HL-60/S4 (cell line): ENCODE results near the gene TRIM65.
"Not testable (repeated sequence)": the region's sequence is repeated elsewhere in the genome, so short reads cannot be mapped to it uniquely, and the experiment has no call there.

Experiments
- in situ Hi-C: fragments of 300-500 bp; cut with MboI; formaldehyde crosslinking; loops from 2 replicates; pipeline ENCODE4 v1.14.3; 2022; ENCODE audit warnings: low sequenced_read_pairs

TRIM65 gene

DNA sequence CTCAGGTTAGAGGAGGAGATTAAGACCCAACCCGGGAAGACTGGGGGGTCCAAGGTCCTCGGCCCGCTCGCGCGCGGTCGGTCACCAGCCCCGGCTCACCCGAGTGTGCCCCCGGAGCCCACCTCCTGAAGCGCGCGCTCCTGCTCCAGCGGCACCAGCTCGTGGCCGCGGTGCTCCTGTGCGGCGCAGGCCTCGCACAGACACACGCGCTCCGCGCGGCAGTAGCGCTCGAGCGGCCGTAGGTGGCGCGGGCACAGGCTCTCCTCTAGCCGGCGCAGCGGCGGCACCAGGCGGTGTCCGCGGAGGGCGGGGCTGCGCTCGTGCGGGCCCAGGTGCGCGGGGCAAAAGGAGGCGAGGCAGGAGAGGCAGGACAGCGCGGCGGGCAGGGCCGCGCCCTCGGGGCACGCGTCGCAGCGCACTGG is 19.0 kb downstream of the TRIM65 start:
- in situ Hi-C loops = no loop called here

DNA sequence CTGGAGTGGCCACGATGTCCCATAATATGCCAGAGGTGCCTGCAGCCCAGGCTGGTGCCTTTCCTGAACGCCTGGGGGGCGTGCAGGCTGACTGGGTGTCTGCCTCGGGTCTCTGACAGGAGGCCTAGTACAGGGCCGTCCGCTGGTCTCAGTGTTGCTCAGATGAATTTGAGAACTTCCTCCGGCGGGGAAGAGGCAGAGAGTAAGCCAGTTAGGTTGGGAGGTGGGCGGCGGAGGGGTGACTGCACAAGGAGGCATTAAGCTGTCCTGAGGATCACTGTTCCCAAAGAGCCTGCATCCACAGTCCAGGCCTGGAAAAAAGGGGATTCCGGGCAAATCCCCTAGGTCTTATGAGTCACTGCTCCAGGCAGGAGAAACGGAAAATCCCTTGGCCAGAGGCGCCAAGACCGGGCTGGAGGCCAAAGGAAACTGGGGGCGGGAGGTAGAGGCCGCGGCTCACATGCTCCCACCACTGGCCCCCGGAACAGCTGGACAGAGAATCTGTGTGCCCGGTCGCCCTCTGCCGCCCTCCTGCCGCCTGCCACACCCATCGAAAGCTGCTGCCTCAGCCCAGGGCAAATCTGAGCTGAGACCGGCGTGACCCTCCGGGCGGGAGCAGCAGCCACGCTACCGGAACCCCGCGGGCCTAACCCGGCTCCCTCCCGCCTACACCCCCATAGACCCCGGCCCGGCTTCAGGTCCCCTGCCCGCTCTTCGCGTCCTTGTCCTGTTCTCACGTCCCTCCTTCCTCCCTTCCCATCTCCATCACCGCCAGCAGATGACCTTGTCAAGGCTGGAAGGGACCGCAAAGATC is 19.6 kb downstream of the TRIM65 start:
- in situ Hi-C loops = no loop called here

DNA sequence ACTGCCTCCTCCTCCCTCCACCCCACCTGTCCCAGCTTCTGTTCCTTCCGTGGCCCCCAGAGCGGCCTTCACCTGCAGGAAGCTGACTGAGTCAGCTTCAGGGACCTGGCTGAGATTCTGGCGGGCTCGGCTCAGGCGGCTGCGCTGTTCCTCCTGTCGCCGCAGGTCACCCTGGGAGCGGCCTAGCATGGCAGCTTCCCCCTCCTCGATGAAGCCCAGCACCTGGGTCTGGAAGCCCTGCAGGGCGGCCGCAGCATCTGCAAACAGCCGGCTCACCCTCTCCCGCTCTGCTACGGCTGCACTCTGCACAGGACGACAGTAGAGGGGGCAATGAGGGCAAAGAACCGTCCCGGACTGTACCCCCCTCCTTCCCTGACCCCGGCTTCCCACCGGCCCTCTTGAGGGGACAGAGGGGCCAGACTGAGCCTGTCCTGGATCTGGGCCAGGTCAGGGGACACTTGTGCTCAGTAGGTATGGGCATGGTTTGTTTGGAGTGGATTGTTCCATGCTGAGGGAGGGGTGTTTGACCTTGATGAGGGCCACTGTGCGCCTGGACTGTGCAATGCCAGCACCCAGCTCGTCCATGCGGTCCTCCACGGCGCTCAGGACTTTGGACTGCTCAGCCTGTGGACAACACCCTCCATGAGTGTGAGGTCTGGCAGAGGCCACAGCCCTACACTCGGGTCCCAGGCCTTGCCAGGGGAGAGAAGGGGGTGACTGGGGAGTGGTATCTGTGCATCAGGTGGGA is 20.4 kb downstream of the TRIM65 start:
- in situ Hi-C loops = no loop called here

DNA sequence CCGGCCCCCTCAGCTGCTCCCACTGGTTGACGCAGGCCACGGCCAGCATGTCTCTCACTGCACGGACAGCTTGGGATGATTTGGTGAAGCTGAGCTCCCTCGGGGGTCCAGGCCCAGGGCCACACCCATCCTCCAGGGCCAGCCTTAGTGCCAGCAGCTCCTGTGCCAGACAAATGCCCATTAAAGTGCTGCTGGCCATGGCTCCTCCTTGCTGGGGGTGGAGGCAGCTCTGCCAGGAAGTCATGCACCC is 20.9 kb downstream of the TRIM65 start:
- in situ Hi-C loops = no loop called here

DNA sequence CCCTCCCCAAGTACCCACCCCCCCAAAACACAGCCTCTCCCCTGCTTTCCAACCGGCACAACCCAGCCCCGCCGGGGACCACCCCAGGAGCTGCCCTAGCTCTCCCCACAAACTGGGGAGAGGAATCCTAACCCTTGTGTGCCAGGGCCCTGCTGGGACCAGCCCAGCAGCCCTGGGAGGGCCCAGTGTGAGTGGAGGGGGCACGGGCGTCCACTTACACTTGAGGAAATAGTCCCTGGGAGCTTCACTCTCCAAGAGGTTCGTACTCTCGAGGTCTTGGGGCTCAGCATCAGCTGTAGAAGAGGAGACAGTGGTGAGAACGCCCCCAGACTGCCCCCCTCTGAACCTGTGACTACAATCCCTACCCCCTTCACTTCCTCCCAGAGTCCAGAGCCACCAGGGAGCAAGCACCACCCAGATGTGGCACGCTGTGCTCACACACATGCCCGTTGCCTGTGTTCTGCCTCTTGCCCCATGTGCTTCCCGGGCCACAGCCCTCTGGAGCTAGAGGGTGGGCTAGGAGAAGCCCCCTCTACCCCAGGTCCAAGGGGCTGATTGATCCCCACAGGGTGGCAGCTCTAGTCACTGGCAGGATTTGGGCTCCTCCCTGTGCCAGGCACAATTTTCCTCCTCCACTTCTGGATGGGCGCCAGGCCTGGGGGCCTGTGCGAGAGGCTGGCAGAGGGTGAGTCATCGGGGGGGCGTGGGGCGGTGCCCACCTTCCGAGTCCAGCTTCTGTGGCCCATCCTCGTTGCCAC is 21.4 kb downstream of the TRIM65 start:
- in situ Hi-C loops = no loop called here

DNA sequence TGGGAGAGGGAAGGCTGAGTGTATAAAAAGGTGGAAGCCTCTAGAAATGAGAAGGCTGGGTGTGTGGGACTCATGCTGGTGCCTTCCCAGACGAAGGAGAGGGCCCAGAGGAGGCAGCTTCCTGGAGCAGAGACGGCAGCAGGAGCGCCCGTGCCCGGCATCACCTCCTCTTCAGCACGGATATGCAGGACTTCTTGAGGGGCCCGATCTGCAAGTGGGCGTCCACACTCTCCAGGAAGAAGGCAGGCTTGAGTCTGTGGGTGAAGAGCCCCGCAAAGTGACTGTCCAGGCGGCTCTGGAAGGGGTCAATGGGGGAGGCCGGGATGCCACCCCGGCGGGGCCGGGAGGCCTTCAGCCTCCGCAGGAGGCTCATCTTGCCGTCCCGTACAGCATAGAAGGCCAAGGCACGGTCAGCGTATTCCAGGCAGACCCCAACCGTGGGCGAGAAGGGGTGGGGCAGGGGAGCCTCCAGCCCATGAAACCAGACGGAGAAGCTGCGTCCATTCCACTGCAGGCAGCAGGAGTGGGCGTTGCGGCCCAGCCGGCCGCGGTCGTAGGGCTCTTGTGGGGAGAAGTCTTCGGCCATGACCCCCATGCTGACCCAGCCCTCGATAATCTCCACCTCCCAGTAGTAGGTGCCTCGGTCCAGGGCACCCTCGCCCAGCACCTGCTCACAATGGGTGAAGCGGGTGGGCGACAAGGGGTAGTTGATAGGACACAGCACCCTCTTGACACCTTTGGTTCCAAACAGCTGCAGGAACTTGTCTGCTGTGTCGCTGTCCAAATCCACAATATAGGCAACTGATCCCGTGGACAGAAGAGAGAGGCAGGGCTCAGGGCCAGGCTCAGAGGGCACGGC is 22.2 kb downstream of the TRIM65 start:
- in situ Hi-C loops = no loop called here

DNA sequence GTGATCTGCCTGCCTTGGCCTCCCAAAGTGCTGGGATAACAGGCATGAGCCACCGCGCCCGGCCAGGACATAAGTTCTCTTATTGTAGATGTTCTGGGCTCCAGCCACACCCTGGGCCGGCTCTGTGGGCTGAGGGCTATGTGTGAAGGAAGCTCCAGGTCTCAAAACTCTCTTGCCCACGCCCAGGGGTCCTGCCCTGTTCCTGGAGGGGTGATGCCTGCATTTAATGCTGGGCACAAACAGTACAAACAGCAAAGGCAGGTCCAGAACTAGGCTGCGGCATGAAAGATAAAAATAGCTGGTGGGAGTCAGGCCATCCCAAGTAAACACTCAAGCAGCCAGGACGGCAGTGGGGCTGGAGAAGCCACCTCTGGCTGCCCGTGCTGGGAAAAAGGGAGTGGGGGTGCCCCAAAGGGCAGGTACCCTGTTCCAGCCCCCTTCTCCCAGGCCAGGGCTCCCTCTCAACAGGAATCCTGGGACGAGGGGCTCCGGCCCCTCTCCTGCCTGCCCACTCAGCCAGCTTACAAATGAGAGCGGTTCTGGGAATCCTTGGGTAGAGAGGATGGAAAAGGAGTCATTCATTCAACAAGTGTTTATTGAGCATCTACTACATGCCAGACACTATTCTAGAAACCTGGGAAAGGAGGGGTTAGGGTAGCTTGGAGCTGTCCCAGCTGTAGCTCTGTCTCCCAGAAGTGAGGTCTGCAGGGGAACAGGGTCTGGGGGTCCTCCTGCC is 23.0 kb downstream of the TRIM65 start:
- in situ Hi-C loops = no loop called here

DNA sequence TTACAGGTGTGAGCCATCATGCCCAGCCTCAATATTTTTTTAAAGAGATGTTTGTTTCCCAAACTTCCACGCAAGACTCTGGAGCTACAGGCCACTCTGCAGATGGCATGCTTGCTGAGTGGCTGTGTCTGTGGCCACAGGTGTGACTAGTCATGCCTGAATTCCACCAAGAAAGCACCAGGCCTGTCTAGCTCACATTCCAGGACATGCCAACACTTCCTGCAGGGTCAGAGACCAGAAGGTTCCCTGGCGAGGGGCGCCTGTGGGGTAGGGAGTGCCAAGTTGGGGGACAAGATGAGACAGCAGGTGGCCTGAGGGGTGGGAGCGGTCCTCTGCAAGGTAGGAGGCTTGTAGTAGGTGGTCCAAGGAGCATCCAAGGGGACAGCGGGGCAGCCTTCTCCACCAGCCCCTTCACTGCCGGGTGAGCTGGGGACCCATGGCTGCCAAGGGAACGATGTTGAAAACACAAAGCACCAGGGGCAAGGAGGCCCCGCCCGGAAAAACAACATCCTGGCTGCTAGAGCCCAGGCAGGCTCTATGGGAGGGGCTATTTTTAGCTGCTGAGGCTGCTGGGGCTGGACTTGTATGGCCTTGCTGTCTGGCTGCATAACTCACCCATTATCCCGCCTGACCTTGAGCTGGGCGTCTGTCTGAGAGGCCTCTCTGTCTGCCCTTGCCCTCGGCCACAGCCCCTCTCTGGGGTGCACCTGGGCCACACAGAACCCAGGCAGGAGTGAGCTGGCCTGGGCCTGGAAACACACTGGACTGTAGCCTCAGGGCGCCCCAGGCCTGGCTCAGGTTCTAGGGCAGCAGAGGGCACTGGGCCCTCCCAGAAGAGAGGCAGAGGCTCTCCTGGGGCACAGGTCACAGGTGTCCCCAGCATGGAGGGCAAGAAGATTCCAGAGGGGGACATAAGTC is 24.1 kb downstream of the TRIM65 start:
- in situ Hi-C loops = no loop called here

DNA sequence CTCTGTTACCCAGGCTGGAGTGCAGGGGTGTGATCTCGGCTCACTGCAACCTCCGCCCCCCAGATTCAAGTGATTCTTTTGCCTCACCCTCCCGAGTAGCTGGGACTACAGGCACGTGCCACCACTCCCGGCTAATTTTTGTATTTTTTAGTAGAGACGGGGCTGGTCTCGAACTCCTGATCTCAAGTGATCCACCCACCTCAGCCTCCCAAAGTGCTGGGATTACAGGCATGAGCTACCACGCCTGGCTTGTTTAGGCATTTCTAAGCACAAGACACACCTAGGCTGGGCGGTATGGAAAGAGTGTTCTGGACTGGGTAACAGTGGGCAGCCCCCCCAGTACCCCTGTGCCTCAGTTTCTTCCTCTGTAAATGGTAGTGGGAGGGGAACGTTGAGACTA is 26.5 kb downstream of the TRIM65 start:
- in situ Hi-C loops = not testable (repeated sequence)

DNA sequence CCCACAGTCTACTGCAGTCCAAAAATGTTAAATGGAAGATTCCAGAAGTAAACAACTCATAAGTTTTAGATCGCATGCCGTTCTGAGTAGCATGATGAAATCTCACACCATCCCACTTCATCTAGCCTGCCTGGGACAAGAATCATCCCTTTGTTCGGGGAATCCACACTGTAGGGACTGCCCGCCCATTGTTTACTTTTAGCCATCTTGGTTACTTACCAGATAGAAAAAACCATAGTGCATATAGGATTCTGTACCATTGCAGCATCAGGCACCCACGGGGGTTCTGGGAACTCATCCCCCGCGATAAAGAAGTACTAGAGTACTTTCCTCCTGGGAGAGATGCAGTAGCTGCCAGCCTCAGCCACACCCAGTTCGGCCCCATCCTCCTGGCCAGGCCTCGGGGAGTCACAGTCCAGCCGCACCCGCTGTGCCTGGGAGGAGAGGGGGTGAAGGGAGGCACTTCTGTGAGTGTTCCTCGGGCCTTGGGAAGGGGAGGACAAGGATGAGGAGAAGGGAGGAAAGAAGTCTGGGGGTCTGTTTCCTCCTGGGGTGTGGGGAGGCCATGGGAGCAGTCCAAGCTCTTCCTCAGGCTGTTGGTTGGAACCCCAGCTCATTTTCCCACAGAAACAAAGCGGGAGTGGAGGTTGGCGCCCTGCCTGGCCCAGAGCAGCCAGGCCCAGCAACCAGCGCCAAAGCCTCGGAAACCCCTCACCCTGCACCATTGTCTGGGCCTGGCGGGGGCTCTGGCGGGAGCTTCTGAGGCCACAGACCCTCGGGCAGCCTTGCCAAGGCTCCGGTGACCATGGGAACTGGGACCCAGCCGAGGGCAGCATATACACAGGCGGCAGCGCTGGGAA is 27.2 kb downstream of the TRIM65 start:
- in situ Hi-C loops = no loop called here

DNA sequence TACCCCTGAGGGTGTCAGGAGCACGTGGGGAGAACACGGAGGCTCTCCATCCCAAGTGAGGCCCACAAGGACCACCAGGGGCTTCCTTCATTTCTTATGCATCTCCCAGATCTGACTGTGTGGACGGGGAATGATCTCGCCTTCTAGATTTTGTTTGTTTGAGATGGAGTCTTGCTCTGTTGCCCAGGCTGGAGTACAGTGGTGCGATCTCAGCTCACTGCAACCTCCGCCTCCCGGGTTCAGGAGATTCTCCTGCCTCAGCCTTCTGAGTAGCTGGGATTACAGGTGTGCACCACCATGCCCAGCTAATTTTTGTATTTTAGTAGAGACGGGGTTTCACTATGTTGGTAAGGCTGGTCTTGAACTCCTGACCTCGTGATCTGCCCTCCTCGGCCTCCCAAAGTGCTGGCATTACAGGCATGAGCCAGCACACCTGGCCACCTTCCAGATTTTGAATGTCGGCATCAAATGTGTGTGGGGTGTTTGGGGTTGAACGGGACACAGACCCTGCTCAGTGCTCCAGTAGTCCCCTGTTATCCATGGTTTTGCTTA is 27.9 kb downstream of the TRIM65 start:
- in situ Hi-C loops = not testable (repeated sequence)

DNA sequence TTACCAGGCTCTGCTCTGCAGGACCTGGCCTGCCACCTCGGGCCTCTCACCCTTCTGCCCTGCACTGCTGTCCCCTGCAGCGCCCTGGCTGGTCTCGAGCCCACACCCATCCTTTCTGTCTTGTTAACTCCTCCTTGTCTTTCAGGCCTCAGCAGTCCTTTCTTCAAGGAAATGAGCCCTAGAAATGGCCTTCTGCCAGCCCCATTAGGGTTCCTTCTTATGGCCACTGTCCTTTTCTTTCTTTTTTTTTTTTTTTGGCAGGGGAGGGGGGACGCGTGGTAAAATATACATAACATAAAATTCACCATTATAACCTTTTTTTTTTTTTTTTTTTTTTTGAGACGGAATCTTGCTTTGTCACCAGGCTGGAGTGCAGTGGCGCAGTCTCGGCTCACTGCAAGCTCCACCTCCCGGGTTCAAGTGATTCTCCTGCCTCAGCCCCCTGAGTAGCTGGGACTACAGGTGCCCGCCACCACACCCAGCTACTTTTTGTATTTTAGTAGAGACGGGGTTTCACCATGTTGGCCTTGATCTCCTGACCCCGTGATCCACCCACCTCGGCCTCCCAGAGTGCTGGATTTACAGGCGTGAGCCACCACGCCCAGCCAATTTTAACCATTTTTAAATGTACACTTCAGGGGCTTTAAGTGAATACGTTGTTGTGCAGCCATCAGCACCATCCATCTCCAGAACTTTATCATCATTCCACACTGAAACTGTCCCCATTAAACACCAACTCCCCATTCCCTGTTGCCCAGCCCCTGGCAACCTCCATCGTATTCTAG is 31.2 kb downstream of the TRIM65 start:
- in situ Hi-C loops = not testable (repeated sequence)

DNA sequence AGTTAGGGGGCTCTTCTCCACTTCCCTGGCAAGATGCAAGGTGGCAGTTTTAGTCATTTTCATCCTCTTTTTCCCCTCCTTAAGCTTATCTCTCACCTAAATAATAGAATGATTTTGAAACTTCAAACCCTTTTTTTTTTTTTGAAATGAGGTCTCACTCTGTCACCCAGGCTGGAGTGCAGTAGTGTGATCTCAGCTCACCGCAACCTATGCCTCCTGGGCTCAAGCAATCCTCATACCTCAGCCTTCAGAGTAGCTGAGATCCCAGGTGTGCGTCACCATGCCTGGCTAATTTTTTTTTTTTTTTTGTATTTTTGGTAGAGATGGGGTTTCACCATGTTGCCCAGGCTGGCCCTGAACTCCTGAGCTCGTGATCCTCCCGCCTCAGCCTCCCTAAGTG is 31.9 kb downstream of the TRIM65 start:
- in situ Hi-C loops = not testable (repeated sequence)

DNA sequence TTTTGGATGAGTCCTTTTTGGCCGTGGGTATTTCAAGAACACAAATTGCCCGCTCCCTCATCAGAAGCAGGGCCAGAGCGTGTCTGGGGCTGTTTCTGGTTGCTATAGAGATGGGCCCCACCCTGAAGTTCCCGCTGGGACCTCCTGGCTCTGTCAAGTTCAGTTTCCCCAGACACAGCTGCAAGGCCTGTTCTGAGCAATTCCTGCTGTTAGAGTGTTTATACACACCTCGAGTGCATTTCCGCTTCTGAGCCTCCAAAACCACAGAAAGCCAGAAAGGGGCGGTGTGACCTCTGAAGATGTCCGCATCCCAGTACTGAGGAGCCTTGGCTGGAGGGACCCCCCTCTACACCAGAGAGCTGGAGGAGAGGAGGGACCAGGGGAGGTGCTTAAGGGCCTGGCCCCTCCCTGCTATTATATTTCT is 32.3 kb downstream of the TRIM65 start:
- in situ Hi-C loops = no loop called here

DNA sequence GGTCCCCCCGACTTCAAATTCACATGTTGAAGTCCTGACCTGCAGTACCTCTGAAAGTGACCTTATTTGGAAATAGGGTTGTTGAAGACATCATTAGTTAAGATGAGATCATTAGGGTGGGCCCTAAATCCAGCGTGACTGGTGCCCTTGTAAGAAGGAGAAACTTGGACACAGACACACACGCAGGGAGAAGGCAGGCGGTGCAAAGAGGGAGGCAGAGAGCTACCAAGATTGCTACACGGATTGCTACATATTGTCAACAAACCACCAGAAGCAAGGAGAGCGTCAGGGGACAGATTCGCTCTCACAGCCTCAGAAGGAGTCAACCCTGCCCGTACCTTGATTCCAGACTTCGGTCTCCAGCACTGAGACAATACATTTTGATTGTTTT is 34.8 kb downstream of the TRIM65 start:
- in situ Hi-C loops = no loop called here

DNA sequence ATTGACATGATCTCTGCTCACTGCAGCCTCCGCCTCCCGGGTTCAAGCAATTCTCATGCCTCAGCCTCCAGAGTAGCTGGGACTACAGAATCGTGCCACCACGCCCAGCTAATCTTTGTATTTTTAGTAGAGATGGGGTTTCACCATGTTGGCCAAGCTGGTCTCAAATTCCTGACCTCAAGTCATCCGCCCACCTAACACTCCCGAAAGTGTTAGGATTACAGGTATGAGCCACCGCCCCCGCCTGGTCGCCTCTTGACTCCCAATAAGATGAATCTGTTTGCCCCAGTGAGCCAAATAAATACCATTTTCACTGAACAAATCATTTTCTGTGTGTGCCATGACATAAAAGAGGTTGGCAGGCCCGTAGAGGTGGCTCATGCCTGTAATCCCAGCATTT is 37.4 kb downstream of the TRIM65 start:
- in situ Hi-C loops = not testable (repeated sequence)

DNA sequence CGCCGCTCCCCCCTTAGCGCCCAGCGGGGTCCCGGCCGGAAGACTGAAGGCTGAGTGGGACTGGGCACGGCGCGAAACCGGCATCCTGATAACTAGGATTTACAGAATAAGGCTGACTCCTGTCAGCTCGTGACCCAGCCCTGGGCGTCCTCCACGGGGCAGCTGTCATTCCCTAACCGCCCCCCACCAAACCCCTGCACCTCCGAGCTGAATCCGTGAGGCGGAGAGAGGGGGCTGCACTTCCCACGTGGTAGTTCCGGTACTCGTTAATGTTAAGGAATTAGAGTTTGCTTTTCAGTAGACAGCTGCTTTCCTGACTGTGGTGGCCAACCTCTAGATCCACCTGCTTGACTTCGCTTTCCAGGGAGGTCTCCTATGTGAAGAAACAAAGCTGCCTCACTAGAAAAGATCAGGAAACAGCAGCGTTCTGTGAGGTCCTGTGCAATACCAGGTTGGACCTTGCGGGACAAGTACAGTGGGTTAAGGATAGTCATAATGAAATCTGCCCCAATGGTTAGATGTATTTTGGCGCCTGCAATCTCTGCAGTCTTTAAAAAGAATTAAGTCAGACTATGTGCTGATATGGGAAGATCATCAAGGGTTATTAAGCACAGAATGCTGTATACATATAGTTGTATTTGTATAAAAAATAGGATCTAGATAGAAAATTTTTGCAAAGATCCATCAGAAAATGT is 40.5 kb downstream of the TRIM65 start:
- in situ Hi-C loops = no loop called here
